Nephron (organoid): ENCODE results near the gene ZMYND12.

ENCODE experiments used
- H3K27ac Mint-ChIP-seq, 3 experiments: 2 replicates each; pipeline ENCODE4 v1.8.0; 2020; ENCODE audit warnings: mixed read lengths in 3 of 3, mild to moderate bottlenecking in 2 of 3, moderate library complexity in 1 of 3
- H3K27me3 Mint-ChIP-seq: 2 replicates; pipeline ENCODE4 v1.8.0; 2021; ENCODE audit warnings: low read depth, mild to moderate bottlenecking, moderate library complexity, mixed read lengths
- H3K36me3 Mint-ChIP-seq: 2 replicates; pipeline ENCODE4 v1.8.0; 2020; ENCODE audit warnings: low read depth, mixed read lengths
- H3K4me1 Mint-ChIP-seq: 2 replicates; pipeline ENCODE4 v1.8.0; 2020; ENCODE audit warnings: mixed read lengths
- H3K4me3 Mint-ChIP-seq, 3 experiments: 2 replicates each; pipeline ENCODE4 v1.8.0; 2020; ENCODE audit warnings: mild to moderate bottlenecking in 3 of 3, mixed read lengths in 3 of 3, moderate library complexity in 2 of 3
- H3K9me3 Mint-ChIP-seq: 2 replicates; pipeline ENCODE4 v1.8.0; 2020; ENCODE audit warnings: mixed read lengths
- TF ChIP-seq, protein P1 (sequence below), 3 experiments: fragments of 200-600 bp; sonication (generic); IDR thresholded peaks; one replicate each; pipeline ENCODE4 v1.5.0; 2021; ENCODE audit warnings: antibody characterized with exemption in 3 of 3; ENCODE audit not compliant: unreplicated experiment in 3 of 3

The ZMYND12 gene

DNA sequence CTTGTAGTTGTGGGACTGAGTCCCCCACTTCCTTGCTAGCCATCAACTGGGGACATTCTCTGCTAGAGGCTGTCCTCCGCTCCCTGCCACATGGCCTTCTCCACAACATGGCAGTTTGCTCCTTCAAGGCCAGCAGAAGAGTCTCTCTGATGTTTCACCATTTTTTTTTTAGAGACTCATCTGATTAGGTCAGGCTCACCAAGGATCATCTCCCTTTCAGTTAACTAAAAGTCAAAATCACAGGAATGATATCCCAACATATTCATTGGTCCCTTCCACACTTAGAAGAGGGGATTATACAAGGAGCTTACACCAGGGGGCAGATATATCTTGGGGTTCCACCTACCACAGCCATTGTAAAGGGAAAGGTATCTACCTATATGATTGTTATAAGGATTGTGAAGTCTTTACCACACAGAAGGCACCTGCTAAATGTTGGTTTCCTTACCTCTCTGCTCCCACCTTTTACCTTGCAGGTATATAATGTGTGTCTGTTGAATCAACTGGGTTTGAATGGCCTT lies 51.9 kb downstream of the ZMYND12 start:
- H3K36me3 Mint-ChIP-seq = no peaks in the 10 kb centered on the region
- H3K27ac Mint-ChIP-seq = no peak overlapping the region
- H3K4me3 Mint-ChIP-seq = no peak overlapping the region
- peaks cover 6% of the 10 kb centered on the region for H3K9me3 Mint-ChIP-seq
- peaks cover 4% of the 10 kb centered on the region for H3K27me3 Mint-ChIP-seq
- peaks cover 5% of the 10 kb centered on the region for H3K4me1 Mint-ChIP-seq
- TF ChIP-seq, protein P1, sequence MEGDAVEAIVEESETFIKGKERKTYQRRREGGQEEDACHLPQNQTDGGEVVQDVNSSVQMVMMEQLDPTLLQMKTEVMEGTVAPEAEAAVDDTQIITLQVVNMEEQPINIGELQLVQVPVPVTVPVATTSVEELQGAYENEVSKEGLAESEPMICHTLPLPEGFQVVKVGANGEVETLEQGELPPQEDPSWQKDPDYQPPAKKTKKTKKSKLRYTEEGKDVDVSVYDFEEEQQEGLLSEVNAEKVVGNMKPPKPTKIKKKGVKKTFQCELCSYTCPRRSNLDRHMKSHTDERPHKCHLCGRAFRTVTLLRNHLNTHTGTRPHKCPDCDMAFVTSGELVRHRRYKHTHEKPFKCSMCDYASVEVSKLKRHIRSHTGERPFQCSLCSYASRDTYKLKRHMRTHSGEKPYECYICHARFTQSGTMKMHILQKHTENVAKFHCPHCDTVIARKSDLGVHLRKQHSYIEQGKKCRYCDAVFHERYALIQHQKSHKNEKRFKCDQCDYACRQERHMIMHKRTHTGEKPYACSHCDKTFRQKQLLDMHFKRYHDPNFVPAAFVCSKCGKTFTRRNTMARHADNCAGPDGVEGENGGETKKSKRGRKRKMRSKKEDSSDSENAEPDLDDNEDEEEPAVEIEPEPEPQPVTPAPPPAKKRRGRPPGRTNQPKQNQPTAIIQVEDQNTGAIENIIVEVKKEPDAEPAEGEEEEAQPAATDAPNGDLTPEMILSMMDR (IDR thresholded peaks at IDR 0.05; ENCODE audit: unreplicated experiment in 3 of 3) = no peak

DNA sequence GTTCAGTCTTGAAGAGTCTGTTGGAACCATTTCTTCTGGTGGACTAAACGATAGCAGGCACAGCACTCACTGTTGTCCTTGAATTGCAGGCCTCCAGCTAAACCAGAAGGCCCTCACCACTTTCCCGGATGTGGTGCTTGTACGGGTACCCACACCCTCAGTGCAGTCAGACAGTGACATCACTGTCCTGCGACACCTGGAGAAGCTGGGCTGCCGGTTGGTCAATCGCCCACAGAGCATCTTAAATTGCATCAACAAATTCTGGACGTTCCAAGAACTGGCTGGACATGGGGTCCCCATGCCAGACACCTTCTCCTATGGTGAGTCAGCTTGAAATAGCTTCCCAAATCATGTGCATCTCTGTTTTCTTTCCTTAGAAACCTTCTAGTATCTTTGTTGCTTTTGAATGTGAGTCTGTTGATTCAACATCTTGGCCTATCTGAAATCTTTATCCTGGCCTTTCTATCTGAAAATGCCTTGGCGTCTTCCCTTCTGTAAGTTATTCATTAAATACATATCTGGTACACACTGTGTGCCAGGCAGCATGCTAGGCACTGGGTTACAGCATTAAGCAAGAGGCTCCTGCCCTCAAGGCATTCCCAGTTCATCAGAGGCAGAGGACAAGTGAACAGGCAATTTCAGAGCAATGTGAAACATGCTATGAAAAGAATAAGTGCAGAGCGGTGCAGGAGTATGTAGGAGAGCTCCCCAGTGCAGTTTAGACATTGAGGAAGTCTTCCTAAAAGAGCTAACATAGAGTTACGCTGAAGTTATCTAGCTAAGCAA lies 56.3 kb downstream of the ZMYND12 start:
- peaks cover under 1% of the 10 kb centered on the region for H3K27me3 Mint-ChIP-seq
- H3K9me3 Mint-ChIP-seq = no peaks in the 10 kb centered on the region
- H3K27ac Mint-ChIP-seq = no peak overlapping the region
- H3K36me3 Mint-ChIP-seq = no peaks in the 10 kb centered on the region
- TF ChIP-seq, protein P1 (IDR thresholded peaks at IDR 0.05; ENCODE audit: unreplicated experiment in 3 of 3) = no peak
- H3K4me3 Mint-ChIP-seq = no peak overlapping the region
- peaks cover under 1% of the 10 kb centered on the region for H3K4me1 Mint-ChIP-seq

DNA sequence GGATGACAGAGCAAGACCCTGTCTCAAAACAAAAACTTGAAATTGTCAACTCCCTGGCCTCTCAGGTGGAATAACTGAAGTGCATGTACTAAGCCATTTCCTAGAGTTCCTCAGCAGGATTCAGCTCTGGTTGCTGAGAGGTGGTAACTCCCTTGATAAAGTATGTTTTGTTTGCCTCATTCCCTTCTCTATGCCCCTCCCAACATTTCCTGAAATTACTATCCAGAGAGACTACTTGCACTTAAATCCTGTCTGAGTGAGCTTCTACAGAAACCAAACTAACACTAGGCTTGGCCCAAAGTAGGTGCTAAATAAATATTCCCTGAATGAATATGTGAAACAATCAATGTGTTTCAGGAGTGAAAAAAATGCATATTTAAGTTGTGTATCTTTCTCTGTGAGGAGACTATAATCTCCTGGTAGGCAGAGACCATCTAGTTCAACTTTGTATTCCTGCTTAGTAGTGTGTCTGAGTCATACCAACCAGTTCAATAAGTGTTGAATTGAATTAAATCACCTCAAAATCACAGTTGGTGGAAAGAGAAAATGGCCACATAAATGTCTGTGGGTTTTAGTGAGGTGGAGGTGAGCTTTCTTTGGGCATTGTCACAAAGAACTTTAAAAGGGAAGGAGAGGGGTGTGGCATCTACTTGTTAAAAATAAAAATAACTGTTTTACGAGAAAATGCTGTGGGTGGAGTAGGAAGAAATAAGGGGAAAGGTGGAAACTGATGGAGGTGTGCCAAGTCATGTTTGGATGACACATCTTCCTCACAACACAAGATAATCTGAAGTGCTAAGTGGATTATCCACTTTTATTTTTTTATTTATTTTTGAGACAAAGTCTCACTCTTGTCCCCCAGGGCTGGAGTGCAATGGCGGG lies 62.6 kb downstream of the ZMYND12 start:
- Mint-ChIP-seq H3K27me3 (no peaks in the 10 kb centered on the region), H3K9me3 (no peaks in the 10 kb centered on the region), H3K36me3 (no peaks in the 10 kb centered on the region), H3K27ac (no peak overlapping the region), H3K4me1 (no peaks in the 10 kb centered on the region), H3K4me3 (no peak overlapping the region)
- TF ChIP-seq, protein P1 (IDR thresholded peaks at IDR 0.05; ENCODE audit: unreplicated experiment in 3 of 3) = no peak

DNA sequence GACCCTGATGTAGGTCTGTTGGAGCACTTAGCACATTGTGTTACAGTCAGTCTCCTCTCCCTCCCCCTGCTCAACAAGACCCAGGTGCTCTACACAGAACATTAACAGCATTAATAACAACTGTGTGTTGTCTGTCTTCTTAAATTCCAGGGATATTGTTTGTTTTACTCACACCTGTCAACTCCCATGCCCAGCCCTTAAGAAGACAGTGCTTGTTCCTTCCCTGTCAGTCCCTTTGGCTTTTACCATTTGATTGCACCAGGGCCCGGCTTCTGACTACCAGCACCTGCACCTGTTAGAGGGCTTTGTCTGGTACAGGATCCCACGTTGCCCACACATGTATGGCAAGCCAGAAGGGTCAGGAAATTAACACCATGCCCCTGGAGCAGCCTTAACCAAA lies 63.6 kb downstream of the ZMYND12 start:
- Mint-ChIP-seq H3K36me3 (no peaks in the 10 kb centered on the region), H3K4me1 (no peaks in the 10 kb centered on the region), H3K4me3 (no peak overlapping the region), H3K9me3 (no peaks in the 10 kb centered on the region), H3K27ac (no peak overlapping the region), H3K27me3 (no peaks in the 10 kb centered on the region)
- TF ChIP-seq, protein P1 (IDR thresholded peaks at IDR 0.05; ENCODE audit: unreplicated experiment in 3 of 3) = no peak

DNA sequence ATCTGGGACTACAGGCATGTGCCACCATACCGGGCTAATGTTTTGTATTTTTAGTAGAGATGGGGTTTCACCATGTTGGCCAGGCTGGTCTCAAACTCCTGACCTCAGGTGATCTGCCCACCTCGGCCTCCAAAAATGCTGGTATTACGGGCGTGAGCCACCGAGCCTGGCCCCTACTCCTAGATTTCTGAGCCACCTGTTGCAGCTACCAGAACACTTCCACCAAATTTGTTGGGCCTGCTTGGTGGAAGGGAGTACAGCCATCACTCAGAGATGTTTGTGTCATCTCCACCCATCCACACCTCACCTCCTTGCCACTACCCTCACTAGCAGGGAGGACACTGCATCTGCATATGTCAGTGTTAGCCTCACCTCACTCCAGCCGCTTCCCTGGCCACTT lies 69.8 kb downstream of the ZMYND12 start:
- TF ChIP-seq, protein P1 (IDR thresholded peaks at IDR 0.05; ENCODE audit: unreplicated experiment in 3 of 3) = no peak
- Mint-ChIP-seq H3K36me3 (no peaks in the 10 kb centered on the region), H3K4me1 (no peaks in the 10 kb centered on the region), H3K27ac (no peak overlapping the region), H3K4me3 (no peak overlapping the region), H3K27me3 (peaks cover 35% of the 10 kb centered on the region), H3K9me3 (no peaks in the 10 kb centered on the region)
